Liver (tissue), 3 donors: ENCODE data around the gene NECAB2.

Experiments used
- CTCF ChIP-seq: fragments of 150-350 bp; IDR thresholded peaks from 2 replicates; pipeline ENCODE4 v1.5.1; 2017; ENCODE audit warnings: improper control_type of control experiment, low read depth, low read length; ENCODE audit not compliant: missing input control
- GABPA ChIP-seq, 2 donors: IDR thresholded peaks in 1 of 2; conservative IDR thresholded peaks in 1 of 2; 2 replicates each; pipeline ENCODE4 v1.6.1; 2016; ENCODE audit warnings: antibody characterized with exemption in 2 of 2, mild to moderate bottlenecking in 1 of 2, moderate library complexity in 1 of 2
- RAD21 ChIP-seq, 2 donors: IDR thresholded peaks; 2 replicates each; pipeline ENCODE4 v1.6.1; 2016; ENCODE audit warnings: antibody characterized with exemption in 2 of 2, mild to moderate bottlenecking in 2 of 2
- TAF1 ChIP-seq: conservative IDR thresholded peaks from 2 replicates; pipeline ENCODE4 v1.6.1; 2016; ENCODE audit warnings: antibody characterized with exemption, mild to moderate bottlenecking
- donor health status: healthy.
- donor health status: healthy.

- no peak for TF ChIP-seq CTCF
- no peak for TF ChIP-seq GABPA (IDR thresholded peaks at IDR 0.05 in 1 of 2, conservative IDR thresholded peaks at IDR 0.05 in 1 of 2)
- TF ChIP-seq TAF1, result no peak
- no peak for TF ChIP-seq RAD21 (IDR thresholded peaks at IDR 0.05)
Measured at GRCh38 chr16:83930730-83931500, 37.1 kb upstream of the NECAB2 start.
